Activated gamma-delta T cell (primary cell): ENCODE measurements around the gene NDST3.

ENCODE experiments used
- DNase-seq: peaks from one replicate; lab custom pipeline; 2025; lab: John Stamatoyannopoulos, UW
- total RNA-seq, 2 donors: gene quantifications; one replicate each; lab custom pipeline; 2026; lab: John Stamatoyannopoulos, UW

The NDST3 gene
- 0 to 0.52 reads per million in 2 donors for total RNA-seq

DNA sequence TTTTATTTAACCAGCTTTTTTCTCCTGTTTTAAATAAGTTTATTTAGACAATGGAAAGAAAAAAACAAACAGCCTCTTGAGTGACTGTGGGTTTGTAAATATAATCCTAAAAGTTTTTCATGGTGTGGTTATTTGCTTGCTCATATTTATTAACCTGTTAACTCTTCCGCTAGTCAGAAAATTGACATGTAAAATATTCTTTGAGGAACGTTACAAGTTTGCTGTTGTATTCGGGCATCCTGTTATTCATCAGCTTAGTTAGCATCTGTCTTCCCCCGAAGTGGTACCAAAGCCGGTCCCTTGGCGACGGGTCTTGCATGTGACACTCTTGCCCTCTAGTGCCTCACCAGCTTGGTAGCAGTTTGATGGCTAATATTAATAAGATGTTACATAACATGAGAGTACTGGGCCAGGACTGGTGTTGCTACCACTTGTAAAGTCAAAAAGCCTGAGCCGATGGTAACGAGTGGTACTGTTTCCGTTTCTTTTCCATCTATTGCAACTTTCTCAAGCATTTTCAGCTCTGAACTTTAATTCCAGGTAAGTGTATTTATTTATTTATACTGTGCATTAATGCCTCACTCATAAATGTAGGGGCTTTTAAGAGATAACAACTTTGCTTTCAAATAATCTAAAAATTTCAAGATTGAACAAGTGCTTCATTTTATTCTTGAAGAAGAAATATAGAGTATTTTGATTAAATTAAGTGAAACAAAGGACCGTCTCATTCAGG is at the start of gene NDST3:
NDST3 (plus strand) TSS at position 434 of the 733 bp plus-strand sequence. CDS start 19,425 bp downstream, outside the sequence.
- no peak for DNase-seq

GRCh38 chr4:117986321-117986720 is 48.0 kb upstream of the NDST3 start:
- DNase-seq: no peak

DNA sequence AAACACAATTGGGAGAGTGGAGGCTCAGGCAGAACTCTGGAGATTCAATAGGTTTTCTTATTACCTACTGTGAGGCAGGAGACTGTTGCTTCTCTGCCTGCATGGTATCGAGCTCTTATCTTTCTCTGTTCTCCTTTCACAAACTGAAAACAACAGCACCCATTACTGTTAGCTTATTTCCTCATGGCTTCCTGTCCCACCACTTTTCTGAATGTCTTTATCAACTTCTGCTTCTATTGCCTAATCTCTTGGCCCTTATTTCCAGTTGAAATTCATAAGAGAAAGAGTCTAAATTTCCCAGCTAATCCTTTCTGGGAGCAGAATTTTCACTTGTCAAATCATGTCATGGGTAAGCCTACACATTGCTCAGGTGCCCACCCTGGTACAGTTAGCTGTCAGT is 46.8 kb upstream of the NDST3 start:
- DNase-seq: no peak

GRCh38 chr4:117996891-117997290 is 37.4 kb upstream of the NDST3 start:
- DNase-seq: no peak

- no peak for DNase-seq
These were observed 30.2 kb upstream of the NDST3 start for GRCh38 chr4:118004088-118004487.

DNA sequence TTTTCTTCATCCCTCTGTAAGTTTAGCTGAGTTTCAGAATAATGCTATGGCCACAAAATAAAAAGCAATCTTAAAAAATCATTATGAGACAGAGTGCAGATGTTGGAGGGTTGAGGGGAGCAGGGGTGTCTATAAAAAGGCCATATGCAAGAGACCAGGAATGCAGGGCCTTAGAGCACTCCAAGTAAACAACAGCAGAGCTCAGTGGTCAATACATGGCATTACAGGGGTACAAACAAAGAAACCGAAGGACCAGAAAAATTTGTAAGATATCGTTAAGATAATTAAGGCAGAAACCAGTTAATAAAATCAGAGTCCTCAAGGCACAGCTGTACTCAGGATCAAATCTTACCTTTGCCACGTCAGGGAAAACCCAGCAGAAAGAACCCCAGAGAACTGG is 28.4 kb upstream of the NDST3 start:
- DNase-seq: no peak

GRCh38 chr4:118012142-118012541 is 22.1 kb upstream of the NDST3 start:
- no peak for DNase-seq

- DNase-seq: no peak
These were observed 19.5 kb upstream of the NDST3 start for GRCh38 chr4:118014831-118015230.

DNA sequence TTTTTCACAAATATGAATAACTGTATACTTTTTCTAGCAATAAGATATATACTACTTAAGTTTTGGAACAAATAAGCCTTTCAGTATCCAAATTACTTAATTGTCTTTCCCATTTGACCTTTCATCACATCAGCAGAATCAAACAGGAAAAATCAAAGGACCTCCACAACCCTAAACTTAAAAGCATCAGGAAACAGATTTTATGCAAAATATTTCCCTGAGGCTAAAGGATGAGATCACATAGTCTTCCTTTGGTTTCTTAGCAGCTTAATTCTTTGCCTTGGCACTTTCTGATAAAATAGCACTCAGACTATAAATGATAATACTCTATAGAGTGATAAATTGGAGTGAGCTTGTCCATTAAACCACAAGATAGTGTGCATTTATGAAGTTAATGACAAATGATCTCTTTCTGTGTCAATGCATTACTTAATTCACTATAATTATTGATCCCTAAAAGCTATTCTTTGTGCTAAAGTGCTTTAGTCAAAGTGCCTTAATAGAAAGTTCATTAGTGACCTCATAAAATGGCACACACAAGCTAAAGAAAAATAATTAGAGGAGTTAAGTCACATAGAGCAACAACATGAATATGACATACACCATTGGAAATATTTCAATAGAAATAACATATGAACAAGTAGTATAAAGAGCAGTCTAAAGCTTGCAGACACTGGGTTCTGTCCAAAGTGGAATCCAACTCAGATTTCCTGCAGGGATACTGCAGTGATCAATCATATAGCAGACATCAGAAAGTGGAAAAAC is 15.7 kb upstream of the NDST3 start:
- DNase-seq: no peak

- no peak for DNase-seq
These were observed 7.5 kb upstream of the NDST3 start for GRCh38 chr4:118026806-118027205.

DNA sequence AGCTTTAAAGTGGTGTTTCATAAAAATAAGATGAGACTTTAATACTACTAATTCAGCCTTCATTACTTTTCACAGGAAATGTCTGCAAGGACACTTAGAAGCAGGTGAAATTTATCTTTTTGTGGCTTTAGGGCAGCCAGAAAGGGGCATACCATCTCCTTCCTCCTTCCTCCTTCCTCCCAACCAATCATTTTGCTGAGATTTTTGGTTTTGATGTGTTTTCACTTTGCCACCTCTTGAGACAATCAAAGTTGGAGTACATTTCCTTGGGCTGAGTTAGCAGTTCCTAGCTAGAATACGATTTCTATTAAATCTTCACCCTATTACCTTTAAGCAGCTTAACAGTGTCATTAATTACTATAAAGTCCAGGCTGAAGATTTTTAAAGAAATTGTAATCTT is 5.1 kb upstream of the NDST3 start:
- no peak for DNase-seq

DNA sequence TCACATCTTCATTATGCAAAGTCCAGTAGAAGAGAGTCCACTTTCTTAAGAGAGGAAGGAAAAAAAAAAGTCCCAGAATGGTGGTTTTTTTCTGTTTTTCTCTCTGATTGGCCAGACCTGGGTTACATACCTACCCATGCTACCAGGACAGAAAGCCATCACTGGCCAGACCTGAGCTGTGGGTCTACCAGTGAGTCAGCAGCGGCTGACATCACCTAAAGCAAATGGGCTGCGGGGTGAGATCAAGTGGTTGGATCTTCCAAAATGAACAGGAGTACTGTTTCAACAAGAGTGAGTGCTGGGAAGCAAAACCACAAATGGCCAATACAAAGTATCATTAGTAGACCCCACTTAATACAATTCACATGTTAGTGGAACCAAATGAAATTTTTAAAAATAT is 1.6 kb upstream of the NDST3 start:
- no peak for DNase-seq

GRCh38 chr4:118033148-118034052 is 886 bp upstream of the NDST3 start:
- peak; percentile 1 for DNase-seq

- no peak for DNase-seq
These were observed 1.0 kb downstream of the NDST3 start for GRCh38 chr4:118035309-118035708.

DNA sequence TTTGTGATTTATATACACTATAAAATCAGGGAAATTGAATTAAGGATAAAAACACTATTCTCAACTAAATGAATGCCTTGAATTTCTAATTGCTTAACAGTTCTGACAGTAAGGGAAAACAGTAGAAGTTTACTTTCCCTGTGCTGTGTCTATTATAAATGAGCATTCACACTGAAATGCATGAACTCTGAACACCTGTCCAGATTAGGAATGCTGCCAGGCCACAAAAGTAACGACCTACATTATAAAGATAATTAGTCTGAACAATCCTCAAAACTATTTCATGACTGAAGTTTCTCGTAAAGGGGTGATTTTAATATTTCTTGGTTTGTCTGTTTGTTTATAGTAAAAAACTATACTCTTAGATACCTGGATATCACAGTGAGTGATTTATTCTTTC is 2.0 kb downstream of the NDST3 start:
- no peak for DNase-seq

DNA sequence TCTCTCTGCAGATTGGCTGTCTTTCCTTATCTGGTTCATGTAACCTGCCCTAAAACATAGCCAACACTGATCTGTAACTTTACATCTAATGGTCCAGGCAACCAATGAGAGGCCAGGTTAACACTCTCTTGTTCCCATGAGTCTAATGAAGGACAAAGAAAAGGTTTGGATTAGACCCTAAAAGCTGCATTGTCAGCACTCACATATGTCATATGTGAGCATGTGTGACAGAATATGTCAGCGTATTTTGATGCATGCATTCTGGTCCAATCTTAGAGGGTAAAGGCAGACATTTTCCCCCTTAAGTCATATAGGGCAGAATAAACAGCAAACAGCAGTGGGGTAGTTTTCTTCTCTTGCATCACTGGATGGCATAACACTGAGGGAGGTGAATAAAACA is 3.7 kb downstream of the NDST3 start:
- DNase-seq: no peak

DNA sequence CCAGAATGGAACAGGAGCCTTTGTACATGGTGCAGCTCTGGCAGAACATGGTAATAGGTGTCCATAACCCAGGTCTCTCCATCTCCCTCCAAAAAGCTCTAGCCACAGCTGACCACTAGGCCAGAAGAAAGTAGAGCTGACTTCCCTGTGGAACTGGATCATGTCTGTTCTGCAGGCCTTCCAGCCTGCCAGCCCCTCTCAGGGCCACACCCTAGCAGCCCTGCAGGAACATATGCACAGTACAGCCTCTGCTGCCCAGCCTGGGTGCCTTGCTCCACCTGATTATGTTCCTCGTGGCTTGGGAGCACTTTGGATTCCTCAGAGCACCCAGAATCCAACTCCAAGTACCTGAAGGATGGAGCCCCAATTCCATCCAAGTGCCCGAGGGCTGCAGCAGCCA is 12.0 kb downstream of the NDST3 start:
- DNase-seq: no peak

- DNase-seq: no peak
These were observed 12.8 kb downstream of the NDST3 start for GRCh38 chr4:118047043-118047442.

DNA sequence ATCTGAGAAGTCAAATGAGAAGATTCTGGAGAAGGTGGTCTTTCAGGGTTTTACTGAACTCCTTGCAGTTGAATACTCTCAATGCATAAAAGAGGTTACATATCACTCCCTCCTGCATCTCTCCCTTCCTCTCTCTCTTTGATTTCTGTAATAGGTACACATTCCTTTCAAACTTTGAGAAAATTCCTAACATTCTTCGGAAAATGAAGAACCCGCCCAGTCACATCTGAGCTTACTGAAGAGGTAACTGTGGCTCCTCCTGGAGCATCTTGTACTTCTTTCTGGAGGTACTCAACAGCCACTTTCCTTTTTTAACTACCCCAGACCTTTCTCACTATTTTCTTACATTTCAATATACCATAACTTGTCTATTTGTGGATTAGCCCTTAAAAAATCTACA is 24.7 kb downstream of the NDST3 start:
- DNase-seq: no peak

DNA sequence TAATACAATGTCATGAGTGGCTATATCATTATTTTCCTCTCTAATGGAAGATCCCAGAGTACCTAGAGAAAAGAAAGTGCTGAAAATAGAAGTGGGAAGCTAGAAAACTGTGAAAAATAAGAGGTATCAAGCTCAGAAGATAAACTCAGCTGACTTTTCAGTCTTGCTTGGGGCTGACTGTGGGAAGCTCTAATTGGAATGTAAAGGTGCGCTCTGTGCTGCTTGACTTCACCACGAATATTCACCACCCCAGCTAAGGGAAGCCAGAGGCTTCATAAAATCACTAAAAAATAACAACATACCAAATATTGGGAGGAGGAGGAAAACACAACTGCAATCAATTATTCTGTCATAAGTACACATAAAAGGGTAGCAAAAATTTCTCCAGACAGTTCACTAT is 25.1 kb downstream of the NDST3 start:
- no peak for DNase-seq

- DNase-seq: no peak
These were observed 42.9 kb downstream of the NDST3 start for GRCh38 chr4:118076958-118077766.

DNA sequence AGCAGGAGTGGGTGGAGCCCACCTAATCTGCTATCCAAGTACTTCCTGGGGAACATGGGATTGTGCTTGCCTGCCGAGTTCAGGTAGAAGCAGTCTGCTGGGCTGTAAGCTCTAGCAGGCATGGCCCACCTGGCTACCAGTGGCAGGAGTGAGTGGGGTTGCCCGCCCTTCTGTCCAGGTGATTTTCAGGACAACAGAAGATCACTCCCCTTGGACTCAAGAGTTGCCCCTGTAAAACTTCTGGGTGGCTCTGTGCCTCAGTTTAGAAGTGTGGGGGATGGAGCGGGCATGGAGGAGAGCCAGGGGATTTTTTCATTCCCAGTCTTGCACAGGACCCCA is 43.5 kb downstream of the NDST3 start:
- DNase-seq: no peak
